Ishikawa (cell line): ENCODE data around the gene SDR42E1.

Source experiments
- CREB1 ChIP-seq: IDR thresholded peaks from 2 replicates; pipeline ENCODE4 v1.6.1; 2012; ENCODE audit warnings: low read depth
- EP300 ChIP-seq: IDR thresholded peaks from 2 replicates; pipeline ENCODE4 v1.6.1; 2012; ENCODE audit warnings: borderline replicate concordance
- RAD21 ChIP-seq: IDR thresholded peaks from 2 replicates; pipeline ENCODE4 v1.6.1; 2012; ENCODE audit warnings: low read depth
- REST ChIP-seq: IDR thresholded peaks from 2 replicates; pipeline ENCODE4 v1.6.1; 2012; ENCODE audit warnings: low read depth, mild to moderate bottlenecking
- TAF1 ChIP-seq: IDR thresholded peaks from 2 replicates; pipeline ENCODE4 v1.6.1; 2012; ENCODE audit warnings: low read depth, mild to moderate bottlenecking
- TEAD4 ChIP-seq: IDR thresholded peaks from 2 replicates; pipeline ENCODE4 v1.6.1; 2012
- USF1 ChIP-seq: IDR thresholded peaks from 2 replicates; pipeline ENCODE4 v1.6.1; 2012
- YY1 ChIP-seq: IDR thresholded peaks from 2 replicates; pipeline ENCODE4 v1.6.1; 2012; ENCODE audit warnings: low read depth

- TF ChIP-seq REST (no peak), USF1 (no peak), EP300 (no peak), CREB1 (no peak), TAF1 (no peak), RAD21 (no peak), YY1 (no peak), TEAD4 (no peak)
Measured at GRCh38 chr16:82034981-82035612, 23.8 kb upstream of the SDR42E1 start, which contains the start of gene HSD17B2.
